Activated gamma-delta T cell (primary cell): ENCODE results near the gene ENTPD8.

Source experiments
- DNase-seq: peaks from one replicate; lab custom pipeline; 2025; lab: John Stamatoyannopoulos, UW

Gene ENTPD8

DNA sequence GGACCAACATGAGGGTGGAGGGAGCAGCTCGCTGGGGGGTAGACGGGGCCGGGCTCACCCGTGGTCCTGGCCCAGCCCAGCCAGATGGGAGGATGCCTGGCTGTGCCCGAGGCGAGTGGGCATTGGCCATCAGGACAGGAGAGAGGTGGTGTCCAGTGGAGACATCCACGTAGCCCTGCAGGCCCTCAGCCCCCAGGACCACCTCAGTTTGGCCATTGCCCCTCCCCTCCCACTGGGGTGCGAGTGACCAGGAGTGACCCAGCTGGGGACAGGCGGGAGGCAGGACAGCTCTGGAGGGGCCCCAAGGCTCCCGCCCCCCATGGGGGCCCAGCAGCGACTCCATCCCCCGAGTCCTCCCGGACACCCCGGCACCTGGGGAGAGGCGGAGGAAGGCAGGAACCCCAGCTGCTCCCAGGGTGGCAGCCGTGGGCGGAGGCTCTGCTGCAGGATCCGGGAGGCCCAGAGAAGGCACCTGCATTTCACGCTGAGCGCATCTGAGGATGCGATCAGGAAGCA is 9.7 kb downstream of the ENTPD8 start:
- no peak for DNase-seq

DNA sequence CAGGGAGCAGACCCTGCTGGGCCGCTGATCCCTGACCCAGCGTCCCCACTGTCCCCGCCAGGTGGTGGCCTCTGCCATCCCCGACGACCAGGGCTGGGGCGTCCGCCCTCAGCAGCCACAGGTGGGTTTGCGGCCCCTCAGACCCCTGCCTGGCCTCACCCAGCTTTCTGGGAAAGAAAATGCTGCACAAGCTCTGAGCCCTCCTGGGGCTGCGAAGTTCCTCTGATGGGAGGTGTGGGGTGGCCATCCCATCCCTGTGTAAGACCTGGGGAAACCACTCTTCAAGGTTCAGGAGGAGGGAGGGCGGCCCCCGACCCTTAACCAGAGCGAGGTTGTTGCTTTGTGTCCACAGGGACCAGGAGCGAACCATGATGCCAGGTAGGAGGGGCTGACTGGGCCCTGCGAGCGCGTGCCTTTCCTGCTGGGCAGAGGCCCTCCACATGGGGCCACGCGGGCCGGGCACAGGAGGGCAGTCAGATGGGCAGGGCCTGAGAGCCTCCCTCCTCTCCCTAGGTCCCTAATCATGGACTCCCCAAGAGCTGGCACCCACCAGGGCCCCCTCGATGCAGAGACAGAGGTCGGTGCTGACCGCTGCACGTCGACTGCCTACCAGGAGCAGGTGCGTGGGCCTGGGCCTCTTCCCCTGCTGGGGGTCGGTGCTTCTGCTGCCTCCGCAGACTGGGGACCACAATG is 10.3 kb downstream of the ENTPD8 start:
- DNase-seq: no peak

DNA sequence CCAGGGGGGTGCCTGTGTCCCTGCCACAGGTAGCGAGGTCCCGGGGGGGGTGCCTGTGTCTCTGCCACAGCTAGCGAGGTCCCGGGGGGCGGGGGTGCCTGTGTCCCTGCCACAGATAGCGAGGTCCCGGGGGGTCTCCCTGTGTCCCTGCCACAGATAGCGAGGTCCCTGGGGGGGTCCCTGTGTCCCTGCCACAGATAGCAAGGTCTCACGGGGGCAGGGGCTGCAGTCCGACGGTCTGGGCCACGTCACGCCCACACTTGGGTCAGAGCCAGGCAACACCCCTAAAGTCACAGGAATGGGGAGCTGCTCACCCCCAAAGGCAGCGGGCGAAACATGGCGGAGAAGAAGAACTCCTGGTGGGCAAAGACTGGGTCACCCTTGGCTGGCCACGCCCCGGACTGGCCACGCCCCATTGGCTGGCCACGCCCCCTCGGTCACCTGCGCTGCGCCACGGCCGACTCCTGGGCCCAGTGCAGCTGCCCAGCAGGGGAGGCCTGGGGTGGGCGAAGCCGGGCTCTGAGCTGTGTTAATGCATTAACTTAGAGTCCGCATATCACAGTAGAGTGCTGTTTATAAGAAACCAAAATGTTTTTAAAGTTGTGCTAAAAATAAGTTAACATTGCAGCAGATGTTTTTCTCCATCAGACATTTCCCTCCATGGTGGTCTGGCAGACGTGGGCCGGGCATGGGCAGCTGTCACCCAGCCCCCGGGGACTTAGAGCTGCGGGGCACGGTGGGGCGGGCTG is 11.0 kb downstream of the ENTPD8 start:
- no peak for DNase-seq

DNA sequence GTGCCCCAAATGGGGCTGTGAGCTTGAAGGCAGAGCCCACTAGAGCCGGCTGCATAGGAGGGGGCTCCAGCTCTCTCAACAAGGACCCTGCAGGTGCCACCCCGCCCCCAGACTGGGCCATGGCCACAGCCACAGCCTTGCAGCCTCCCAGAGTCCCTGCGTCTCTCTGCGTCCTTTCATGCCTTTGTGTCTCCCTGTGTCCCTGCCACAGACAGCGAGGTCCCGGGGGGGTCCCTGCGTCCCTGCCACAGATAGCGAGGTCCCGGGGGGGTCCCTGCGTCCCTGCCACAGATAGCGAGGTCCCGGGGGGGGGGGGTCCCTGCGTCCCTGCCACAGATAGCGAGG is 11.6 kb downstream of the ENTPD8 start:
- no peak for DNase-seq

DNA sequence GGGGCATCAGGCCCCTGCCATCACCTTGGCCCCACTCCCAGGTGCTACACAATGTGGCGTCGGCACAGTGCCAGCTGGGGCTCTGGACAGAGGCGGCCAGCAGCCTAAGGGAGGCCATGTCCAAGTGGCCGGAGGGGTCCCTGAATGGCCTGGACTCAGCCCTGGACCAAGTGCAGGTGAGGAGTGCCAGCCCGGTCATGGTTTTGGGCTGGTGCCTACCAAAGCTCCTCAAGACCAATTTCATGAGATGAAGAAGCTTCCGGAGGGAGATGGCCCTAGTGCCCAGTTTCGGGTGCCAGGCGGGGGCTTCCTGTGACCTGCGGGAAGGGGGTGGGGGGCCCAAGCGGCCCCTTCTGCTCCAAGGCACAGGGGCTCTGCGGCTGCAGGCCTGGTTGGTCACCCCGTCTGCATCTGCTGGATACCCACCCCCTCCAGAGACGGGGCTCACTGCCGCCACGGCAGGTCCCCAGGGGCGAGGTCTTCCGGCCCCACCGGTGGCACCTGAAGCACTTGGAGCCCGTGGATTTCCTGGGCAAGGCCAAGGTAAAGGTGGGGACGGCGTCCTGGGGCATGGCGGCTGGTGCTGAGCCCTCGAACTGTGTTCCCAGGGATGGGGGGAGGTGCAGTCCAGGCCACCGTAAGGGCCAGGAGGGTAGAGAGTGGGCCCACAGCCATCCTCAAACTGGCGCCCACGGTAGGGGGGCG is 12.2 kb downstream of the ENTPD8 start:
- no peak for DNase-seq

DNA sequence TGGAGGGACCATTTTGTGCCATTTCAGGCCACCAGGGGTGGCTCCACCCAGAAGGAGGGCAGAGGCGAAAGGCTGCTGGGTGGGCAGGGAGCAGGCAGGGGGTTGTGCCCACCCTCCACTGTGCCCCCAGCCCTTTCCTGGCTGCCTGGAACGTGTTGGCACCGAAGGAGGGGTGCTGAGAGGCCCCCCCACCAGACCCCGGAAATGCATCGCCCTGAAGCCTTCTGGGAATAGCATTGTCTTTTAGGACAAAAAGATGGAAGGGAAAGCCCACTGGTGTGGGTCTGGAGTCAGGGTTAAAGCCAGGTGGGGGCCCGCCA is 12.9 kb downstream of the ENTPD8 start:
- no peak for DNase-seq

DNA sequence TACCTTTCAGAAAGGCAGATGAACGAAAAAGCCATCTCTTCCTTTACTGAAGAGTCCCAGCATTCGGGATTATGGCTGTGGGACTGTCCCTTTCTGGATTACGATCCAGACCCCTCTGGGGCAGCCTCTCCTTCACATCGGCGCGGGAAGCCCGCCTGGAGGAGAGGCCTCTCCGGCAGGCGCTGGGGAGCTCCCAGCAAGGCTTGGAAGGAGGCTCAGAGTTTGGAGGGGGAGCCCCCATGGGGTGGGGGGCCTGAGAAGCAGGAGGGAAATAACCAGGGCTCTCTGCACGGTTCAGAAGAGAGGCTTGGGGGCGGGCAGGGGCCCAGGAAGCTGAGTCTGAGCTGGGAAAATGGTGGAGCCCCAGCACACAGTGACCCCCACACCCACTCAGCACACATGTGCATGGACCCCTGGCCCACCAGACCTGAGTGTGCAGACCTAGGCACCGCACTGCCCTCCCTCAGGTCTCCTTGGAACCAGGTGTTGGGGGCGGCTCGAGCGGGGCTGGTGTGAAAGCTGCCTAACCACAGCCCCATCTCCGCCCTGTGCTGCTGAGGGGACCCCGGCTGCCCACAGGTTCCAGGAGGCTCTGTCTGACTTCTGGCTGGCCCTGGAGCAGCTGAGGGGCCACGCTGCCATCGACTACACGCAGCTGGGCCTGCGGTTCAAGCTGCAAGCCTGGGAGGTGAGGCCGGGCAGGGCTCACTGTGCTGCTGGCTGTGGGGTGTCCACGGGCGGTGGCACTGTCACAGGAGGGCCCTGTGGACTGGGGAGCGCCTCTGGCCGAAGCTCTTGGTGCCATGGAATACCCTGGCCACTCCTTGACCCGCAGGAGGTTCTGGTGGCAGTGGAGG is 13.5 kb downstream of the ENTPD8 start:
- no peak for DNase-seq

DNA sequence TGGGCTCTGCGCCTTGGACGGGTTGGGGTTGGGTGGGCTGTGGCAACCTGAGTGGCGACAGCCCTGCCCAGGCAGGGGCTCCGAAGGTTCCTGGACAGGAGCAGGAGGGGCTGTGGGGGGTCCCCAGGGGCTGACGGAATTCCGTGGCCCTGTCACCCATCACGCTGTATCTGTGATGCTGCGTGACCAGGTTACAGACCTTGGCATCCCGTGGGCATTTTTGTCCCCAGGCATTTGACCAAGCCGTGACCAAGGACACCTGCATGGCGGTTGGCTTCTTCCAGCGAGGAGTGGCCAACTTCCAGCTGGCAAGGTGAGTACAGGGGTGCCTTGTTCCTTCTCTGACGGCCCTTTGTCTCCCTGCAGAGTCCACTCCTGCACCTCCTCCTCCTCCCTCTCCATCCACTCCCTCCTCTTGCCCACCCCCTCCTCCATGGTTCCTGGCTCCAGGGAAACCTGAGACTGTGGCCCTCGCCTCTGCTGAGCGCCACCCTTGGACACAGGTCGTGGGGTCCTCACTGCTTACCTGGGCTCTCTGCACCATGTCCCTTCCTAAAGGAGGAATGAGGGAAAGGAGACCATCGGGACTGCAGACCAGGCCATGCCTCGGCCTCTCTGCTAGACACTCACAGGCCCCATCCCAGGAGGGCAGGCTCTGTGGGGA is 15.0 kb downstream of the ENTPD8 start:
- no peak for DNase-seq

DNA sequence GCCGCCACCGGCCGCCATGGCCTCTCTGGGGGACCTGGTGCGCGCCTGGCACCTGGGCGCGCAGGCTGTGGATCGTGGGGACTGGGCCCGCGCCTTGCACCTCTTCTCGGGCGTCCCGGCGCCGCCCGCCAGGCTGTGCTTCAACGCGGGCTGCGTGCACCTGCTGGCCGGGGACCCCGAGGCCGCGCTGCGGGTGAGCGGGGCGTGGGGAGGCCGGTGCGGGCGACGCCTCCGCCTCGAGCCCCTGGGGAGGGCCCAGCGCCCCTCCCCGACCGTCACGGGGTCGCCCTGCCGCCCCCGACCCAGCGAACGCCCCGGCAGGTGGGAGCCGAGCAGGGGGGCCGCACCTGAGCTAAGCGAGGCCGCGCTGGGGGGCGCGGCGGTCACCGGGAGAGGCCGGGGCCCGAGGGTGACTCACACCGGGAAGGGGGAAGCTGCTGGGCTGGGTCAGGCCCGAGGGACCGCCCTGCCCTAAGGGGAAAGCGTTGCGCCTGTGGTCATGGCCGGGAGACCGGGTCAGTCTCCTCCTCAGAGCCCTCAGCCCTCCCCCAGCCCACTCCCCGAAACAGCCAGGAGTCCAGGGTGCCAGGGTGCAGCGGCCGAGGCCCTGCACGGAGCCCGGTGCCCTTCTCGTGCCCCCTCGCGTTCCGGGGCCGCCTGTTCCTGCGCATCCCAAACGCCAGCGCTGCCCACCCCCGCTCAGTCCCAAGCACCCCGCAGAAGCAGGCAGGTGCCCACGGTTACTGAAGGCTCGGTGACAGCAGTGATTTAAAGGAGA is 17.5 kb downstream of the ENTPD8 start:
- DNase-seq: no peak

DNA sequence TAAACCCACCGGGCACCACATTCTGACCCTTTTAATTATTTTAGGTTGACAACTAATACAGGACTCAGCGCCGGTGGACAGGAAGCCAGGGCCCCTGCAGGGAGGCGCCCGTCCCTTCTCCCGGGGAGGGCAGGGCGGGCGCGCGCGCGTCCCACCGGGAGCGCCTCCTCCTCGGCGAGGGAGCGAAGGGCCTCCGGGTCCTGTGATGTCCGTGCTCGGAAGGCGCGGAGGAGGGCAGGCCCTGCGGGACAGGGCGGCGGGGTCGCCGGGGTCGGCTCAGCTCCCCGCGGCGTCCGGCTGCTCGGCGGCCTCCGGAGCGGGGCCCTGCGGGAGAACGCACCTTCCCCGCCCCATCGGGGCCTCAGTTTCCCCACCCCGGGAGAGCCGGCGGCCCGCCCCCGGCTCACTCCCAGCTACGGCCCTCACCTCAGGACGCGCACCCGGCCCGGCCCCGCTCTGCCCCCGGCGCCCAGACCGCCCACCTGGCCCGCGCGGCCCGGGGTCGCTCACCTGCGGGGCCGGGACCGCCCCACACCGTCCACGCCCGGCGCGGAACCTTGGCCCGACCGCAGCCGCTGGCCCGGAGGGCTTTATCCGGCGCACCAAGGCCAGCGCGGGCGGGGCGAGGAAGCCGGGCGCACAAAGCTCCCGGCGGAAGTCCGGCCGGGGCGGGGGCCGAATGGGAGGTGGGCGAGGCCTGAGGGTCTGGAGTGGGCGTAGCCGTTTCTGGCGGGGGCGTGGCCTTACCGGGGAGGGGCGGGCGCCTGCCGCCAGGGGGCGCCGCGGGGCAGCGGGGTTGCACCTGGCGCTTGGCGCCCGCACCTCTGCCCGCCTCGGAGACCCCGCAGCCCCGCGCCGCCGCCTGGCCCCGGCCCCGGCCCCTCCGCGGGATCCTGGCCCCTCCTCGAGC is 18.3 kb downstream of the ENTPD8 start, which contains the start of the genes EXD3 and NOXA1:
Gene EXD3, minus strand, starts transcription at position 559 of the 910 bp plus-strand sequence. CDS start 27,805 bp downstream, outside the sequence.
Gene NOXA1, plus strand, starts transcription at position 790 of the 910 bp plus-strand sequence. CDS start 137 bp downstream, outside the sequence.
- DNase-seq: peak; percentile 92

DNA sequence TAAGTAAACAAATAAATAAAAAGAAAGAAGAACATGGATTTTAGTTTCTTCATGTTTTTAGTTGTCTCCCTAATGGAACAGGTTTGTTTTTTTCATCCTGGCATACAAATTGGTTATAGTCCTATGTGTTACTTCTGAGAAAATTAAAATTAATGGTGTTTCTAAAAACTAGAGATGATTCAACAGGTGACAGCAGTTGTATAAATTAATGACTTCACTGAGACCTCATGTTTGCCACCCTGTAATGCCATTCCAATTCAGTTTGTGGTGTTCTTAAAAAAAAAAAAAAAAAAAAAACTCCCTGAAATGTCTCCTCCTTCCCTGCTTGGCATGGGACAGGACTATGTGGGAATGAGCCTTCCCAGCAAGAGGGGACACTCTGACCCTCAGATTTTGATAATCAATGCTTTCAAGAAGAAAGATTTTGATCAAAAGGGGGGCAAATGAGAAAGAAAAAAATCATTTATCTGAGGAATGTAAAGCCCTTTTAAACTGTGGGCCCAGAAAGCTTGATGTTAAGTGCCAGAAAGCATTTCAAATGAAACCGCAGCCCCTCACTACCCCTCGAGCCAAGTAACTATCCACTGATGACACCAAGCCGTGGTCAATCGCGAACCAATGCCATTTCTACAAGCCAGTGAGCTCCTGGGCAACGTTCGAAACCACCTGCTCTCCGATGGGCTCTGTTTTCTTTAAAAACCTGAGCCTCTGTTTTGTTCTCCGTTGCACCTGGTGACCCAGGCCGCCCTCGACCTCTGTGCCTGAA is 19.1 kb downstream of the ENTPD8 start:
- no peak for DNase-seq

DNA sequence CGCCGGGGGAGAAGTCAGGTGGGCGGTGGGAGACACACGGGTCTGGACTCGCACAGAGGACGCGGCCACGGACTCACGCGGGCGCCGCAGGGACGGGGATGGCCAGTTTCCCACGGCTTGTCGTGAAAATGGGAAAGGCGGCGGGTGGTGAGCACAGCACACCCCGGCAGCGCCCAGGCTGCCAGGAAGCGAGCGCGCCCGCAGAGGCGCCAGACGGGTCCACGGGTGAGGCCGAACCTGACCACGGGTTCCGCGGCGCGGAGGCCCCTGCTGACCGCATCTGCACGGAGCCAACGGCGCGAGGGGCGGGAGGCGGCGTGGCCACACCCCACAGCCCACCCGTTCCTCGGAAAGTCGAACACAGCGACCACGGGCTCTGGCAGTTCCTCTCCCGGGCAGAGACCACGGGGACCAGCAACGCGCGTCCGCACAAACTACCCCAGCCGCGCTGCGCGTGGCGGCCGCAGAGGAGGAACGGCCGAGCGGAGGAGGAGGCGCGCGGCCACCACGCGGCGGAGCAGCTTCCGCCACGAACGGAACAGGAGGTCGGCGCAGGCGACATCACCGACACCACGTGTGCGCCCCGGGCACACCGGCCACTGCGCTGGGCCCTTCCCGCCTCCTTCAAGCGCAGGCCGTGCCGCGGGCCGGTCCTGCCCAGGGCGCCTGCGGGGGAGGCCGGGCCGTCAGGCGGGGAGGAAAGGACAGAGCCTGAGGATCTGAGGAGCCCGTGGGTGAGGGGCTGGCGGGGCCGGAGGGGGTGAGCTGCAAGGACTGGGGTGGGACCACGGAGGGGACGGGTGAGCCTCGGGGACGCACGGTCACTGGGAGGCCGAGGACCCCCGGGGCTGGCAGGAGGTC is 23.8 kb downstream of the ENTPD8 start:
- no peak for DNase-seq

DNA sequence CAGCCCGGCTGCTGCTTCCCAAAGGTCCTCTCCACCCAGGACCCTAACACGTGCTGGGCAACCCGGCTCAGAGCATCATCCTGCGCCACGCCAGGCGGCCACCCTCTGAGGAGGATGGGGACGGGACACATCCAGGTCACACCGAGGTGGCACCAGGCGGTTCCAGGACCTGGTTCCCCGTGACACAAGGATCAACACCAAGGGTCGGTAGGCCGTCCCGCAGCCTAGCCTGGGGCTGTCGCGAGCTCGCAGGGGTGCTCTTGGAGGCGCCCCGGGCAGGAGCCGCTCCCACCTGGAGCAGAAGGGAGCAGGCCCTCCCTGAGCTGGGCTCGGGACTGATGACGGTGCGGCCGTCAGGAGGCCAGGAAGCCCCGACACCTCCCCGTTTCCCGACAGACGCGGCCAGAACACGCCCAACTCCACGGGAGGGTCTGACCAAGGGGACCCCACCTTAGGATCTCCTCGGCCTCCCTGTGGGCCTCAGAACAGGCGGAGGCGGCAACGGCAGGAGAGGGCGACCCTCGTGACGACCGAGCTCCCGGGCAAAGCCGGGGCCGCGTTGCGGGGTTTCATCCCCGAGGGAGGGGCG is 24.5 kb downstream of the ENTPD8 start:
- no peak for DNase-seq

DNA sequence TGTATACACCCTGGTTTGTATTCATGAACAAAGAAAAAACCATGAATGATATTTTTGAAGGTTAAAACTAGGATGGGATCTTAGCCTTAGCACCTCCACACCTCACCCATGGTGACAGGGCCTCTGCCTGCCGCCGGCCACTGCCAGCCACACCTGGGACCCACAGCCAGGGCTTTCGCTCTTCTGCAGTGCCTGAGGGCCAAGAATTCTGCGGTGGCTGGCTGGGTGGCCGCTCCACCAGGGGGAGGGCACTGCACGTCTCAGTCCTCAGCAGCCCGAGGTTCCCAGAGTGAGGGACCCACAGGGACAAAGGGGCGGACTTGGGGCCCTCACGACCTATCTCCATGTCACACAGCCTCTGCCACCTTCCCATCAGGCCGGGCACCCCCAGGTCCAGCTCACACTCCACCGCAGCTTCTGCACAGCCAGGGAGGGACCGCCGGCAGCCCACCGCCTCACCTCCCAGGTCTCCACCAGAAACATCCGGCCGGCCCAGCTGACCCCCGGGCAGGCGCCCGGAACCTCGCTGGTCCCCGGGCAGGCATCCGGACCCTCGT is 25.1 kb downstream of the ENTPD8 start:
- no peak for DNase-seq

DNA sequence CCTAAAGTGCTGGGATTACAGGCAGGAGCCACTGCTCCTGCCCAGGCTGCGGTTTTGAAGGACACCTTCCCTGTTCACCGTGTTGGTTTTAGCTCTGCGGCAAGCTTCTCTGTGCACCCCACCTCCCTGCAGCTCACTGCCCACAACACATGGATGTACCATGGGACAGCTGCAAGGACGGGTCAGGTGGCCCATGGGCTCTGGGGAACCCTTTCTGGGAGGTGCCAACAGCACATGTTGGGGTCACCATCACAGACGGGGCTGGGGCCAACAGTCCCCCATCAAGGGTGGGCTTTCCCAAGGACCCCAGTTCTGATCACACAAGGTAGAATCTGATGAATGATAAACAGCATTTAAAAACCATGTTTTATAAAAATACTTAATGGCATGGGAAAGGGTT is 25.7 kb downstream of the ENTPD8 start:
- no peak for DNase-seq

DNA sequence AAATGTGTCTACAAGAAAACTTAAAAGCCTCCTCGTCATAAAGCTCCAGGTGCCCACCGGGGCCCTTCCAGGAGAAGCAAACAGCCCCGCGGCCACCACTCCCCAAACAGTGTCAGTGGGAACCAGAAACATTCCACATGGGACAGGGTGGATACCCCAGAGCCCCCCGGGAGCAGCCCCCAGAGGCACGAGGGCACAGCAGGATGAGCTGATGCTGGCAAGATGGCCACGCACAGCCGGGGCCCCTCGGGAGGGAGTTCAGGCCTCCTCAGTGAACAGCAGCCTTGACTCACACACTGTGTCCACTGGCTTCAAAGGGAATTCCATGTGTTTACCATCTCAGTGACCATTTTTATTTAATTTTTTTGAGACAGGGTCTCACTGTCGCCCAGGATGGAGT is 28.7 kb downstream of the ENTPD8 start:
- no peak for DNase-seq
